ENCODE measurements around the gene CBX1. TPM values are rescaled to one million over a fixed set of nuclear protein-coding genes. Genes with fewer than 3 reads are reported as not detected.

Gene CBX1
- total RNA-seq, result 34.0 TPM
- long read RNA-seq, transcript CBX1-201 (5 exons, 2,232 nt), result major isoform, 10 of 13 reads
- long read RNA-seq, partial matches to known transcripts, result 0 of 13 reads
- long read RNA-seq, other reads (novel, unspliced or antisense), result 2 of 13 reads

GRCh38 chr17:48101012-48101720 is at the start of gene CBX1:
Gene CBX1, minus strand, starts transcription at chr17:48101478. Its CDS starts 24,474 bp downstream, at chr17:48077004.
- Histone ChIP-seq H3K4me1 (peaks cover 3% of the 10 kb centered on the region), H3K36me3 (no peaks in the 10 kb centered on the region), H3K27ac (peak within 1 kb of the TSS; percentile 75), H3K9me3 (no peaks in the 10 kb centered on the region), H3K4me3 (peak within 1 kb of the TSS; percentile 82), H3K27me3 (no peaks in the 10 kb centered on the region)
- intact Hi-C loops (cut with DNase I), result no loop called here
- TF ChIP-seq CTCF (IDR thresholded peaks at IDR 0.05), result no peak
- ATAC-seq (peak; percentile 99), DNase-seq (peak; percentile 98)

DNA sequence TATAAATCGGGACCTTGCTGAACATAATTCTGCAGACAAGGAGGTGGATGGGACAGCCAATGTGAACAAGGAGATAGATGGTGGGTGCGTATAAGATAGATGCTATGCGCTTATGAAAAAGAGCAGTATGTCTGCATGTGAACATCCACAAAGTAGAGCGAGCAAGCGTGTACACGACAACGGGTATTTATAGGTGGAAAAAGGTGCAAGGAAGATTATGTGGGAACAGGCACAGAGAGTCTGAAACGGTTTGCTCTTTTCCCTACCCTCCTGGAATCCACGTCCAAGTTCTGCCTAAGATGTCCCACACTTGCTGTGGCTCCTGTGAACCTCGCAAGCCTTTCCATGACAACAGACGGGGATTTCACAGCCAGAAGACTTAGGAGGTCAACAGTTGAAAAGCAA is 49.3 kb upstream of the CBX1 start:
- Histone ChIP-seq H3K9me3 (no peaks in the 10 kb centered on the region), H3K4me3 (no peak overlapping the region), H3K27me3 (peaks cover 55% of the 10 kb centered on the region), H3K4me1 (no peaks in the 10 kb centered on the region), H3K36me3 (no peaks in the 10 kb centered on the region), H3K27ac (no peak overlapping the region)
- DNase-seq, result no peak
- intact Hi-C loops (cut with DNase I), result no loop called here
- no peak for ATAC-seq
- no peak for TF ChIP-seq CTCF (IDR thresholded peaks at IDR 0.05)

GRCh38 chr17:48149787-48150463 is 48.6 kb upstream of the CBX1 start:
- Histone ChIP-seq H3K9me3 (no peaks in the 10 kb centered on the region), H3K27me3 (peaks cover 55% of the 10 kb centered on the region), H3K4me3 (no peak overlapping the region), H3K4me1 (no peaks in the 10 kb centered on the region), H3K27ac (no peak overlapping the region), H3K36me3 (no peaks in the 10 kb centered on the region)
- intact Hi-C loops (cut with DNase I), result no loop called here
- ATAC-seq (no peak), DNase-seq (no peak)
- TF ChIP-seq CTCF (IDR thresholded peaks at IDR 0.05), result no peak

DNA sequence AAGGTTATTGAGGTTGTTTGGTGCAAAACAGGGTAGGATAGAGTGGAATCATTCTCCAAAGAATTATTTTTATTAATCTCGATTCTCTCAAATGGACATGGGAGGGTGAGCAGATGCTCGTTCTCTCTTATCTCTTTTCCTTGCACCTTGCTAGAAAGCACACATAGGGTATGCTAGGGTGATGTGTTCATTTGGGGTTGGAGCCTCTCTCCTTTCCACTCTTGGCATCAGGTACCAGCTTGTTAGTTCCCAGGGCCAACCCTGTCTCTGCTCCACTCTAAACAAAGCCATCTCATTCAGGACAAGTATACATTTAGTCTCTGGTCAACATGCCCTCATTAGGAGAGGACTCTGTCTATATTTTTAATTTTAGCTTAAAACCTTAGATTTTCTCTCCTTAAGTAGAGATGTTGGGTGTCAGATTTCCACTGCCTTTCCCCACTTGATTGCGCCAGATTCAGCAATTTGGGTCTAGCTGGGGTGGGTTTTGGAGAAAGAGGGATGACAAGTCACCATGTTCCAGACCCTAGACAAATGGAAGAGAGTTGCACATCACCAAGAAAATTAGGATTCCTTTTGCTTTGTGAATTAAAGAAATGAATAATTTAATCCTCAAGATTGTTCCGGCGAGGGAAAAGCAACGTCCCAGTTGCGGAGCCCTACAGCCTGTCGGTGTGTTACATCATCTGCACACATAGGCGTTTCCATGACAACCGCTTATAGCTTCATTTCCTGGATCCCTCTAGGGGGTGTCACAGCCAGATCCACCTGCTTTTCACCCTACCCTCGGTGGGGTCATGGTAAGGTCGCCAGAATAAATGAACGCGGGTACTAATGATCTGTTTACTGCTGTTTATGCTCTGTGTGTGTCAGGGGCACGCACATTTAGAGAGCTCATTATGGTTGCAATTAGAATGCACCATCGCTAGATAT is 47.8 kb upstream of the CBX1 start:
- DNase-seq (no peak), ATAC-seq (no peak)
- Histone ChIP-seq H3K4me1 (no peaks in the 10 kb centered on the region), H3K27me3 (peaks cover 55% of the 10 kb centered on the region), H3K4me3 (no peak overlapping the region), H3K36me3 (no peaks in the 10 kb centered on the region), H3K9me3 (no peaks in the 10 kb centered on the region), H3K27ac (no peak overlapping the region)
- intact Hi-C loops (cut with DNase I), result no loop called here
- TF ChIP-seq CTCF (IDR thresholded peaks at IDR 0.05), result no peak

- Histone ChIP-seq H3K4me3 (no peak overlapping the region), H3K27ac (no peak overlapping the region), H3K4me1 (no peaks in the 10 kb centered on the region), H3K36me3 (no peaks in the 10 kb centered on the region), H3K9me3 (no peaks in the 10 kb centered on the region), H3K27me3 (peaks cover 55% of the 10 kb centered on the region)
- DNase-seq (no peak), ATAC-seq (no peak)
- no peak for TF ChIP-seq CTCF (IDR thresholded peaks at IDR 0.05)
- intact Hi-C loops (cut with DNase I), result no loop called here
Observed at GRCh38 chr17:48148029-48148770, 46.9 kb upstream of the CBX1 start.
